NOMO-1 treated with DMSO at 0.1 percent for 48 hours (cell line): ENCODE results near the gene LAMA2.
"Not testable (repeated sequence)": the region's sequence is repeated elsewhere in the genome, so short reads cannot be mapped to it uniquely, and the experiment has no call there.

ENCODE experiments used
- DNase-seq: peaks from one replicate; lab custom pipeline; 2025; ENCODE audit not compliant: unreplicated experiment; lab: John Stamatoyannopoulos, UW

The LAMA2 gene

DNA sequence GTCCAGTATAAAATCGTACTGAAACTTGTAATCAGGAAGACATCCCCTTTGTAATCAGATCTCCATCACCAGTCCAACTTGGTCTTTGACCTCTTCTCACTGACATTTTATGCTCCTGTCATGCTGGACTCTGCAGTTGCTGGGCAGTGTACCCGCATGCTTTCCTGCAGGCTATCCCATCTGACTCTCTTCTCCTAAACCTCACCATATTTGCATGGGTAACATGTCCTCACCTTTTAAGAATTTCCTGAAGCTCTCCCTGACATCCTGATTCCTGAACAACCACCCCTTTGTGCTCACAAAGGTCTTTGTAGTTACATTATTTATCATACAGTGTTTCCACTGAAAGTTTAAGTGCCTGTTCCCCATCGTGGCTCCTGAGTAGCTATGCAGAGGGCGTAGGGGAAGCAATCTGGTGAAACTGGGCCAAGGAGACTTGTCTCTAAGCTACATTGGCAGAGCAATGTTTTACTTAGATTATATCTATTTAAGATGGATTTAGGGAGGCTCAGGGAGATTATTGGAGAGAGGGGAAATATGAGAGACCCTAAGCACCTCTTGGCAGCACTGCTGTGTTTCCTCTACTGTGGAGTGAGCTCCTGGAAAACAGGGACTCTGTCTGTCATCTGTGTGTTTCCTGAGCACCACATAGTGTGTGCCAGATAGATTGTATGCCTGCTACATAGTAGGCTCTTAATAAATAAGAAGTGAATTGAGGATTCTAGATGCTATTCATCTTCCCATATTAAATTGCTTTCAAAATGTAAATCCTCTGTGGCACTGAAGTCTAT, 124.0 kb downstream of the LAMA2 start:
- no peak for DNase-seq

GRCh38 chr6:129007701-129008373, 124.9 kb downstream of the LAMA2 start:
- no peak for DNase-seq

DNA sequence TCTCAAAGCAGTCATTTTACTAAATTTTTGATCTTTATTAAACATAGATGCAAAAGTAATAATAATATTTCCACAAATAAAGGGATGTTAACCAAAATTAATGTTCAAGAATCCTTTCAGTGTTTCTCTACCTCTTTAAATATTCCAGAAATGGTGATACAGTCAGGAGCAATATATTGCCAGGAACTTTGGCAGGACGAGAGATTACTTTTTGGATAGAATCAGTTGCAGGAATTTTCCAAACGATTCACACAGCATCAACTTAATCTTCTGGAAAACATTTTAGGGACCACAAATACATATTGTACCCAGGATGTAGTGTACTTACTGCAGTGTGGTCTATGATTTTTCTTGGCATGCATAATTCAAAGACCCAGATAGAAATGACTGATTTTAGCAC, 125.7 kb downstream of the LAMA2 start:
- no peak for DNase-seq

DNA sequence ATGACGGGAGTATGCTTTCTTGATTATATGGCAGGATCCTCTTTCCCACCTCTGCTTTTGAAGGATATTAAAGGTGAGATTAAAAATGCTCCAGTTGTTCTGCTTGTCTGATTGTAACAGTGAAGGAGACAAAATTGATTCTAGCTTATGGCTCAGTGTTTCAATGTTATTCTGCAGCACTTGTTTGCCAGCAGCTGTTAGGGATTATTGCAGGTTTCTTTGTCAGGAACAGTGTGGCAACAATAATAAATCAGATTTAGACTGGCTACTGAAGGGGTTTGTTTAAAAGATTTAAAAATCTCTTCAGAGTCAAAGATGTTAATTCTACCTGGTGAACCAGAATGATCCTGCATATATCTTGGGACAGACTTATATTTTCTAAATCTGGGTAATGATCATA, 126.9 kb downstream of the LAMA2 start:
- DNase-seq, result no peak

GRCh38 chr6:129014302-129014701, 131.4 kb downstream of the LAMA2 start:
- DNase-seq, result no peak

GRCh38 chr6:129015721-129016120, 132.8 kb downstream of the LAMA2 start:
- DNase-seq, result no peak

GRCh38 chr6:129016844-129017243, 133.9 kb downstream of the LAMA2 start:
- no peak for DNase-seq

GRCh38 chr6:129022011-129022553, 139.1 kb downstream of the LAMA2 start:
- DNase-seq, result no peak

GRCh38 chr6:129026601-129027000, 143.7 kb downstream of the LAMA2 start:
- DNase-seq, result no peak

- no peak for DNase-seq
Observed at GRCh38 chr6:129029778-129030177, 146.8 kb downstream of the LAMA2 start.

DNA sequence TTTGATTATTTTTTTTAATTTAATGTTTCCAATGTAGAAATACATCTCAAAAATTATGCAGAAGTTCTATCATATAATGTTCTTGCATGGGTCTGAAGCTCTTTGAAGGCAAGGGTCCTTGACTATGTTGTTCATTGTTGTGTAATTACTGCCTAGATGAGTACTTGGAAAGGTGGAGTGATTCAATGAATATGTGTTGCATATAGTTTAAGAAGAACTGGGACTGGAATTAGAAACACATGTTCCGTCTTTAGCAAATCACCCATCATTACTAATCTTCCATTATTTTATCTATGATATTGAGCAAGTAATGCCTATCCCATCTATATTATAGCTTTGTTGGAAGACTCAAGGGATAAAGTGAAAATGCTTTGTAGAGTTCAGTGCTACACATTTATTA, 147.3 kb downstream of the LAMA2 start:
- DNase-seq, result no peak

GRCh38 chr6:129031051-129031599, 148.2 kb downstream of the LAMA2 start:
- no peak for DNase-seq

DNA sequence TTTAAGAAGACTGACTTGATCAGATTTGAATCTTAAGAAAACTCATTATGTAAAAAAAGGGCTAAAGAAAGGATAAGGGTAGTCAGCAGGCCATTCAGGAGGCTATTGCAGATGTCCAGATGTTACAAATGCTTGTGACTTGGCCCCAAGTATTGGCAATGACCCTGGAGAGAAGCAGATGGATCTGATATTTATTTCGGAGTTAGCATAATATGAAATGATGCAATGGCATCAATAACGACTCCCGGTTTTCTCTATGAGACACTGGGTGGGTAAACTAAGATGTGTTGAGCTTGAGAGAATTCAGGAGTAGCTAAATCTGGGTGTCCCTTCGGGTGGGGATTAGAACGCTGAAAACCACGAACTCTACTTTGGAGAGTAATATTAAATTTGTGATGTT, 149.7 kb downstream of the LAMA2 start:
- no peak for DNase-seq

DNA sequence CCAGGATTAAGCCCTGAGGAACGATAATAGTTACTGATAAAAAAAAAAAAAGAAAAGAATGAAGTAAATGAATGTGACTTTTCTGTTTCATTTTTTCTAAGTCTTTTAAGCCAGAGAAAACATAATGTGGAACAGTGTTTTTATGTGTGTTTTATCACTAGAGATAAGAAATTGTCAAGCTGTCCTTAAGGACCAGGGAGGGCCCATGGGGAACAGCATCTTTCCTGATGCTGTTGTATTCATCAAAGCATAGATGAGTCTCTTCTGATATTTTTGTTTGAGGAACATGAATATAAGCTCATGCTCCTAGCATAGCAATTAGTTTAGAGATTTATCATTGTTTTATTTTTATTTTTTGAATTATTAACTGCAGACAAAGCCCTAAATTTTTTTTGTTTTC, 150.2 kb downstream of the LAMA2 start:
- no peak for DNase-seq

DNA sequence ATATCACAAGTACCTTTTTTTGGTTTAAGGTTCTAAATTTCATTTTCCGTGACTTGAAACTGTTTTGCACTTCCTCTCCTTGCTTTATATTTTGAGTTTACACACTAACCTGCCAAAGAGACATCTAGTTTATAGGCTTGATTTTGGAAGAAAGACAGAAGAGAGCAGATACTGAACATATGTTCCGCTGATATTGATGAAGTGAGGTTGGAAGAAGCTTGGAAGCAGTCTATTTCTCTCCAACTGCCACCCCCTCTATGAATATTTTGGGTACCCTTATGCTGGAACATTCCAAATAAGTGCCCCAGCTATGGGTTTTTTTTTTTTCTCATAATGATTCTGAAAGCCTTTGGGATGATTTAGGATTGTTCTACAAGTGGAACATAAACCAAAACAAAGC, 150.6 kb downstream of the LAMA2 start:
- no peak for DNase-seq

- no peak for DNase-seq
Observed at GRCh38 chr6:129041563-129041962, 158.6 kb downstream of the LAMA2 start.

DNA sequence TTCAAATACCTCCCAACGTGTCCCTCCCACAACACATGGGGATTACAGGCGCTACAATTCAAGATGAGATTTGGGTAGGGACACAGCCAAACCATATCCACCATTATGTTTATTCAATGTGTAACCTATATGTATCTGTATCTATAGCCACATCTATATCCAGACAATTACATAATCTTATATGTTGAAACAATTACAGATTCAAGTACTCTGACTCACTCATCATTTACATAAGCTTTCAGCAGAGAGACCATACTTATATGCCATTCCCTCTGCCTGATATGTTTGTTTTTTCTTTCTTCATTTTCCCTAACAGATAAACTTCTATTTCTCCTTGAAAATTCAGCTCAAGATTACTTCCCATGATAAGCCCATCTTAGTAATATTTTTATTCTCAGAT, 163.6 kb downstream of the LAMA2 start:
- DNase-seq, result no peak

DNA sequence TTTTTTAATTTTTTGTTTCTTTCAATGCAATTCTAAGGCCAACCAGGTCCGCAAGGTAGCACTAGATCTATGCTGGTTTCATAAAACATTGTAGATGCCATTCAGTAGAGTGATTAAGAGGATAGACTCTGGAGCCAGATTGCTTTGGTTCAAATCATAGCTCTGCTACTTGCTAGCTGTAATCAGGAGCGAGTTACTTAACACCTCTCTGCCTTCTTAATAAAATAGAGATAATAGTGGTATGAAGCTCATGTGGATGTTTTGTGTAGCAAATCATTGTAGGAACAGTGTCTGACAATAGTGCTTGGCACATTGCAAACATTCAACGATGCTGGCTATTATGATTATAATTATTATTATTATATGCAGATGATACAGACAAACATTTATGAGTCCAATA, 164.9 kb downstream of the LAMA2 start:
- no peak for DNase-seq

DNA sequence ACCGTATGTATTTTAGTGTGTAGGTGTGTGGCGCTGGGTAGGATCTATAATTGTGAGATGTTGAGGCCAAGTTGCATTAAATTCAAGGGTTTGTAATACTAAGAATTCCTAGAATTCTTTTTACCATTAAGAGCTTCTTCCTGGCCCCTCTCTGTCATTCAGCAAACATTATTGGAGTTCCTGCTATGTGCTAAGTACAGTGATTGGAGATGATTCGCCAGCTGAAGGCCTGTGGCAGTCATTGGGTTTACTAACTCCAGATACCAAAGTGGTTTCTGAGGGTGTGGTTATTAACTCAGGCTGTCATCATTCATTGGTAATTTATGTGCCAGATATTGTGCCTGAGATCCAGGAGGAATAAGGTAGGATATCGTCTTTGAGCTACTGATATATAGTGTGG, 167.1 kb downstream of the LAMA2 start:
- DNase-seq, result no peak

GRCh38 chr6:129053143-129053542, 170.2 kb downstream of the LAMA2 start:
- DNase-seq, result not testable (repeated sequence)

DNA sequence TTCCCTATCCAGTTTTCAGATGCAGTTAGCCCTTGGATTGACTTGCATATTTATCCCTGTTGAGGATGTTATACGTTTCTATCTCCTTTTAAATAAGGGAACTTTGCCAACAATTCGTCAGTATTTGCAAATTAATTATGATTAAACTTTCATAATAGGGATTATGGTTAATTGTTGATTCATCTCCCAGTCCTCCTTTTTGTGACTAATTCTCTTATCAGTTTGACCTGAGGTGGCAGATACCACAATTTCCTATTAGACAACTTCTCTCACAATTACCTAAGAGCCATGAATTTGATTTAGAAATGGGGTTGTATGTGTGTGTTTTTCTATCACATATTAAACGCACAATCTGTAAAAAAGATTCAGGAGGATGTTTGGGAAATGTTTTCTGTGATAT, 172.9 kb downstream of the LAMA2 start:
- no peak for DNase-seq

GRCh38 chr6:129059650-129060049, 176.7 kb downstream of the LAMA2 start:
- DNase-seq, result no peak
